Measurements from ENCODE around the gene ADGRG2.
"Not testable (repeated sequence)": the region's sequence is repeated elsewhere in the genome, so short reads cannot be mapped to it uniquely, and the experiment has no call there.

- TF ChIP-seq CTCF (IDR thresholded peaks at IDR 0.05; ENCODE audit: poor library complexity, severe bottlenecking); POLR2AphosphoS5 (IDR thresholded peaks at IDR 0.05): not testable (repeated sequence)
Measured at GRCh38 chrX:19016614-19017013, 105.7 kb downstream of the ADGRG2 start.
